Epidermal melanocyte (primary cell): ENCODE results near the gene NGDN.
"Not testable (repeated sequence)": the region's sequence is repeated elsewhere in the genome, so short reads cannot be mapped to it uniquely, and the experiment has no call there.

Experiments
- DNase-seq: peaks from one replicate; pipeline ENCODE4 v3.0.0; 2011; ENCODE audit warnings: low spot score; ENCODE audit not compliant: insufficient read length

Gene NGDN, protein sequence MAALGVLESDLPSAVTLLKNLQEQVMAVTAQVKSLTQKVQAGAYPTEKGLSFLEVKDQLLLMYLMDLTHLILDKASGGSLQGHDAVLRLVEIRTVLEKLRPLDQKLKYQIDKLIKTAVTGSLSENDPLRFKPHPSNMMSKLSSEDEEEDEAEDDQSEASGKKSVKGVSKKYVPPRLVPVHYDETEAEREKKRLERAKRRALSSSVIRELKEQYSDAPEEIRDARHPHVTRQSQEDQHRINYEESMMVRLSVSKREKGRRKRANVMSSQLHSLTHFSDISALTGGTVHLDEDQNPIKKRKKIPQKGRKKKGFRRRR

DNA sequence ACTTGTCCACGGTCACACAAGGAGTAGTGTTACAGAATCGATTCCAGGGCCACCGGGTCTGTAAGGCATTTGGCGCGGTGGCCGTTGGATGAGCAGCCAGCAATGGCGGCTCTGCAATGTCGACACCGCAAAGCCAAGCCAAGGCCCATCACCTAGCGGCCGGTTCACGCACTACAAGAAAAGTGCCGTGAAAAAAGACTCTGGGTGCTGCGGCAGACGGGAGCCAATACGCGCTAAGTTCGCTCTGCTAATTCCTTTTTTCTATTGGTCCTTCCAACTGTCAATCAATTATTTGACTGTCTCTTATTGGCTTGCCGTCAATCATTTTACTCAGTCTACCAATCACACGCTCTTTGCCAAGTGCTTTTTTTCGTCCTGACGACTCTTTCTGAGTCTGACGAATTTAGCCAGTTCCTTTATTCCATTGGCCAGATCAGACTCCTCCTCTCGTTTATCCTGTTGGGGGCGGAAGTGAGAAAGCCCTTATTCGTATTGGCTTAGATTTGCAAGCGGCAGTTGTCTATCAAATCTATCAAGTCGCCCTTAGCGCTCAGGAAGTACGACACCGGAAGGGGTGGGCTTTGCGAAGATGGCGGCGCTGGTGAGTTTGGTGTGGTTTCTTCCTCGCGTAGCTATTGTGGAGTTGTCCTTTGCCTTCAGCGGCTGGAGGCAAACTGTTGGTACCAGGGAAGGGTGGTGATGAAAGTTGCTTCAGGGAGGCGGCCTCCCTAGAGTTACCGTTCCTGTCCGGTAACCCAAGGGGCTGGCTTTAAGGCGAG is at the start of gene NGDN:
Gene NGDN, plus strand, starts transcription at position 577 of the 779 bp plus-strand sequence. Its CDS starts 13 bp downstream, at position 590.
- DNase-seq, result peak; percentile 97

DNA sequence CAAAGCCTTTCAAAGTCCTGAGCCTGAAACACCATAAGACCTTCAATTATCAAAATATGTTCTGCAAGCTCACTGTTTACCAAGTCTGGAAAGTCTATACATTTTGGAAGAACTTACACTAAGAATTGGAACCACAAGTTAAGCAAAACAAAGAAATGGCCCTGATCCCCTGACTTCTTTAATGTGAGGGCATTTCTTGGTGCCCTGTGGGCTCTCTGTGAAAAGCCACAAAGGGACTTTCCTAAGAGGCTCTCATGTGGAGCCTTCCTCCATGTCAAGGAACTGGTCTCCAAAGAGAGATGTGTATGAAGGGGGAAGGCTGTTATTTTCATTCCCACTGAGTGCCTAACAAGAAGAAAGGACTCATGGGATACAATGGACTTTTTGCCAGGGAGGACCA is 47.9 kb upstream of the NGDN start:
- no peak for DNase-seq

DNA sequence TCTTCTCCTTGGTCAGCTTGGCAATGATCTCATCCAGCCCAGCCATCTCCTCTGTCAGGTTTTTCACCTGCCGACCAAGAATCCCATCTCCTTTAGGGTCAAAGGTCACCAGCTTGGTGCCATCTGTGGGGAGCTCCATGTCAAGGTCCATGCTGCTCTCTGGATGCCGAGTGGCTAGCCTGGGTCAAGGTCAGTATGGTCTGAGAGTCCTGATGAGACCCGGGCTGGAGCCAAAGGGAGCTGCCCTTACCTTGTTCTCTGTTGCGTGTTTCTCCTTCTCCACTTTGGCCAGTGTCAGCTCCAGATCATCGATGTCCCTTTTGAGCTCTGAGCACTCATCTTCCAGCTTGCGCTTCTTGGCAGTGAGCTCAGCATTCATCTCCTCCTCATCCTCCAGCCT is 45.8 kb upstream of the NGDN start:
- DNase-seq, result no peak

DNA sequence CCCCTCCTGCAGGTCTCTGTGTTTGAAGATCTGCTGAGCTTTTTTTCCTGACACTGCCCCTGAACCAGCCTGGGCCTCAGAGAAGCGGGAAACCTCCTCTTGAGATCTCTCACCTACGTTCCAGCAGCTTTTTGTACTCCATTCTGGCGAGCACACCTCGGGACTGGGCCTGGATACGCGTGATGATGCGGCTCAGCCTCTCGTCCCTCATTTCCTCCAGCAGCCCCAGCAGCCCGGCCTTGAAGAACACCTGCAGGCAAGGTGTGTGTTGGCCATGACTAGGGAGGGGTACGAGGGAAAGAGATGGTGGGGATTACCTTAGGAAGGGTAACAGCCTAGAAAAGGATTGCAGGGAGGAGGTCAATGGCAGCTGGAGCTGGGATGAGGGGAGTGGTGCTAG is 44.3 kb upstream of the NGDN start:
- no peak for DNase-seq

DNA sequence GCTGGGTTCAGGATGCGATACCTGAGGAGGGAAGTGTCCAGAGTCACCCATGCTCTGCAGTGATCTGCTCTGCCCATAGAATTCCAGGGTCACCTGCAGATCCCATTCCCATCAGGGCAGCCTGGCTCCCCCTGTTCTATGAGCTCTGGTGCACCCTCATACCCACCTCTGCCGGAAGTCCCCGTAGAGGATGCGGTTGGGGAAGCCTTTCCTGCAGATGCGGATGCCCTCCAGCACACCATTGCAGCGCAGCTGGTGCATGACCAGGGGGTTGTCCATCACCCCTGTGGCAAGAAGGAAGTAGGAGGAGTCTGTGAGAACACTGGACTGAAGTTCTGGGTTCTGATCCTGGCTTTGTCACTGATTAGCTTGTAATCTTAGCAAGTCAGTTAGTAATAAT is 43.7 kb upstream of the NGDN start:
- DNase-seq, result not testable (repeated sequence)

DNA sequence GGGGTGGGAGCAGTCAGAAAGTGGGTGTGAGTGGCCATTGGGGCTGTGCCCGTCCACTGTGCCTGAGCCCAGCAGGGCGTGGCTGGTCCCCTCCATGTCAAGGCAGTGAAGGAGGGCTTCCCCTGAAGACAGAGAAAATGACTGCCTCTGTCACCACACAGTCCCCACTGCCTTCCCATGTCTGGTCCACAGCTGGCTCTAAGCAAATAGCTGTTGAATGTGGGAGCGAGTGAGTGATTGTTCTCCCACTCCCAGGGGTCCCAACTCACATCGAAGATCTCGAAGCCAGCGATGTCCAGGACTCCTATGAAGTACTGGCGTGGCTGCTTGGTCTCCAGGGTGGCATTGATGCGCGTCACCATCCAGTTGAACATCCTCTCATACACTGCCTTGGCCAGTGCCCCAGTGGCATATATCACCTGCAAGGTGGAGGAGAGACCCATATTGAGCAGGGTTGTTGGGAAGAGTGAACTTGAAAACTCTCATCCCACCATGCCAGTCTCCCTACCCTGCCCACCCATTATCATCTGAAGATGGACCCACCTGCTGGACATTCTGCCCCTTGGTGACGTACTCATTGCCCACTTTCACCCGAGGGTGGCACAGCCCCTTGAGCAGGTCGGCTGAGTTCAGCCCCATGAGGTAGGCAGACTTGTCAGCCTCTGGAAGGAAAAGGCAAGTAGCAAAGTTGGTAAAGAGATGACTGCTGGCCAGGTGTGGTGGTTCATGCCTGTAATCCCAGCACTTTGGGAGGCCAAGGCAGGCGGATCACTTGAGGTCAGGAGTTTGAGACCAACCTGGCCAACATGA is 40.6 kb upstream of the NGDN start:
- no peak for DNase-seq

DNA sequence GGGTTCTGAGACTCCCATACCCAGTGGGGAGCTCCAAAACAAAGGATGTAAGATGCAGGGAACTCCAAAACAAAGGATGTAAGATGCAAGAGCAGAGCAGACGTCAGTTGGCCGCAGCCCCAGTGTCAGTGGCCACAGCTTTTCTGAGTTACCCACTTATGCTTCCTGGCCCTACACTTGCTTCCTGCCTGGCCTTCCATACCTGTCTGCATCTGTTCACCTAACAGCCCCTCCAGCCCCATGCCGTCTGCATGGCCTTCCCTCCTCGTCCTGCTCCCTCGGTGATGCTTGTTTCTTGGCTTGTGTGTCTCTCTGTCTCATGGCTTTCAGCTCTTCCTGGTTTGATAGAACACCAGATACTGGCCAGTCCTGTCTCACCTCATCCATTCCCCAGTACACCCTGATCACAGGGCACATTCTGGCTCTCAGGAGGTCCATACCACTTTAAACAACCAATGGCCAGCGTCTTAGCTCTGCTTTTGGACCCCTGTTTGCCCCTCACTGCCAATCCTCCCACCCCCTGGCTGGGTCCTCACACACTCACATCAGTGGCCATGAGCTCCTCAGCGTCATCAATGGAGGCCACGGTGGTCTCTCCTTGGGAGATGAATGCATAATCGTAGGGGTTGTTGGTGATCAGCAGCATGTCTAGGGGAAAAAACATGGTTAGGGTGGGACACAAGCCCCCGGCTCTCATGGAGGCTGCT is 39.3 kb upstream of the NGDN start:
- no peak for DNase-seq

DNA sequence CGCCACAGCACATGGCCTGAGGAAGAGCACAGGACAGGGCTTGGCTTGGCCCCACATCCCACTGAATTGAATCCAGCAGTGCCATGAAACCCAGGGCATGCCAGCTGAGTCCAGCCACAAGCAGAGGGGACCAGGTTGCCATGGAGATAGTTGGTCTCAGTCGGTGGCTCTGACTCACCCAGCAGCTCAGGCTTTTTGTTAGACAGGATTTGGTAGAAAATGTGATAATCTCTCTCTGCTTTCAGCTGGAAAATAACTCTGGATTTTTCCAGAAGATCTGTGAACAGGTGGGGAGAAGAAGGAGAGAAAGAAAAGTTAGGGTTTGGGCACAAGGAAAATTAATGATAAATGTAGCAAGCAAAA is 38.8 kb upstream of the NGDN start:
- no peak for DNase-seq

DNA sequence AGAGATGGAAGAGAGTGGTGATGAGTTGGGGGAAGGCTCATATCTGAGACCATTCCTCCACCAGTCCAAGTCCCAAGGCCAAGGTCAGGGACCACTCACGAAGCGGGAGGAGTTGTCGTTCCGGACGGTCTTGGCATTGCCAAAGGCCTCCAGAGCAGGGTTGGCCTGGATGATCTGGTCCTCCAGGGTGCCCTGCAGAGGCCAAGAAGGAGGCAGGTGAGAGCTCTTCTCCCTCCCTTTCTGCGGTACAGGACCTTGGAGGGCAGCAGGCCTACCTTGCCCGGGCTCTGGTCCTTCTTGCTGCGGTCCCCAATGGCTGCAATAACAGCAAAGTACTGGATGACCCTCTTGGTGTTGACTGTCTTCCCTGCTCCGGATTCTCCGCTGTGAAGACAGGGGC is 38.0 kb upstream of the NGDN start:
- no peak for DNase-seq

DNA sequence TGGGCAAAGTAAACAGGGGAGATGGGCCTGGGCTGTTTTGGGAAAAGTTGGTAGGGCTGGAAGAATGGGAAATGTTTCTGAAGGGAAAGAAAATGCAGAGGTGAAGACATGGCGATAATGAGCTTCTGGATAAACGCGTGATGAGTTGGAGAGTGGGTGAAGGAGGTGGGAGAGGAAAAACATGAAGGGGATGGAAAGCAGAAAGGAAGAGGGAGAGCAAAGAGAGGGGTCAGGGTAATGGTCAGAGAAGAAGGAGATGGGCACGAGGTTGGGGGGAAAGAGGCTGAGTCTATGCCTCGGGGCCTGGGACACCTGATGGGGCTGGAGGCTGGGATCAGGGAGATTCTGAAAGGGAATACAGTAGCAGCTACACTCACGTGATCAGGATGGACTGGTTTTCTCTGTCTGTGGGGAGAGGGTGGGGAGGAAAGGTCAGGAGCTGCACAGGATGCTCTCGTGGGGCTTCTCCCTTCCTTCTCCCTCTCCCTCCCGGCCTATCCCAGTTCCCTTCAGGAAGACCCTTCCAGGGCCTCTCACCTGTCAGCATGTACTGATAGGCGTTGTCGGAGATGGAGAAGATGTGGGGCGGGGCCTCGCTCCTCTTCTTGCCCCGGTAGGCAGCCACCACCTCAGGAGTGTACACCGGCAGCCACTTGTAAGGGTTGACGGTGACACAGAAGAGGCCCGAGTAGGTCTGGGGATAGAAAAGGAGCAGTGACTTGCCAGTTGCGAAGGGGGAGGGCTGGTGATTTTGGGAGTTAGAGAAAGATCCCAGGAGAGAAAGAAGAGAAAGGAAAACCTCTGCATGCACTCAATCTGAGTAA is 37.2 kb upstream of the NGDN start:
- DNase-seq, result no peak

DNA sequence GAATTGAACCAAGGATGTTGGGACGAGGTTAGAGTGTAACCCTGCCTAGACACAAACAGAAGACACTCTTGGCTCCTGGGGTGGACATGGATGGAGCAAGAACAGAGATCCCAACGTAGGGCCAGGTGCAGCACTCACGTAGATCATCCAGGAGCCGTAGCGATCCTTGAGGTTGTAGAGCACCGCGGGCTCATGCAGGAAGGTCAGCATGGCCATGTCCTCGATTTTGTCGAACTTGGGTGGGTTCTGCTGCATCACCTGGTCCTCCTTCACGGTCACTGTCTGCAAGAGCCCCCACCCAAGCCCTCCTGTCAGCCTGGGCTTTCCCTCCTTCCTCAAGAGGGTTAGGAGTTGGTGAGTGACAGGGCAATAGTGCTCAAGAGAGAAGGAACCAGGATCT is 36.6 kb upstream of the NGDN start:
- DNase-seq, result no peak

DNA sequence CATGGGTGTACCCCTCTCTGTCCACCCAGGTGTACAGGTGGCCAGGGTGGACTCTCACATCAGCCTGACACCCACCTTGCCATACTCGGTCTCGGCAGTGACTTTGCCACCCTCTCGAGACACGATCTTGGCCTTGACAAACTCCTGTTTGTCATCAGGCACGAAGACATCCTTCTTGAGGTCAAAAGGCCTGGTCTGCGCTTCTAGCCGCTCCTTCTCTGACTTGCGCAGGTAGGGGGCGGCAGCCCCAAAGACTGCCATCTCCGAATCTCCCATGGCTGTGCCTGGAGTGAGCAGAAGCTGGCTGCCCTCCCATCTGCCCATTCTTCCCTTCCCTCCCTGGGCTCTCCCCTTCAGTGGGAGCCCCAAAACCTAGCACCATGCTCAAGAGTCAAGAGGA is 36.0 kb upstream of the NGDN start:
- no peak for DNase-seq

DNA sequence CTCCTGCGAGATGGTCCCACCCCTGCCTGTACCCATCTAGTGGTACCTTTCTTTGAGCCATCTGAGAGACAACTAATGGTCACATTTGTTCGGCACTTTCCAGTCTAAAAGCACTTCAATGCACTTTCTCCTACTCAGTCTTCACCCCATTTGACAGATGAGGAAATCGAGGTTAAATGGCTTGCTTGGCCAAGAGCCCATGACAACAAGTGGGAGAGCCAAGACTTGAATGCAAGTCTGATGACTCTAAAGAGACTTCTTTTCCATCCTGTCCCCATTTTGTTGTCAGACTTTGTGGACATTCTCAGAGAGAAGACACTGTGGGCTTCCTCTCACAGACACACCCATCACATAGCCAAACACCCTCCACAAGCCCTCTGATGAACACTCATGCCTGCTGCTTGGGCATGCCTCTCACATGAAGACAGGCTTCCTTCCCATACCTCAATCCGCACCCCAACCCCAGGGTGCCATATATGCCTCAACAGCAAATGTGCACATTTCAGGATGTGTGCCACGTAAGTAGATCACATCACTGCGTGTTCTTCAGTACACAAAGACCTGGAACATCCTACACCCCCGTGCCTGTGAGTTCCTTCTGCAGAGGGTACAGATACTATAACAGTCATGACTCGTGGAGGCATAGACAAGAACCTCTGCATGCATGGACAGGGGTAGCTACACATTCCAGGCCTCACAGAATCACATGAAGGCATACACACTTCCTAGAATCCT is 34.8 kb upstream of the NGDN start:
- no peak for DNase-seq

DNA sequence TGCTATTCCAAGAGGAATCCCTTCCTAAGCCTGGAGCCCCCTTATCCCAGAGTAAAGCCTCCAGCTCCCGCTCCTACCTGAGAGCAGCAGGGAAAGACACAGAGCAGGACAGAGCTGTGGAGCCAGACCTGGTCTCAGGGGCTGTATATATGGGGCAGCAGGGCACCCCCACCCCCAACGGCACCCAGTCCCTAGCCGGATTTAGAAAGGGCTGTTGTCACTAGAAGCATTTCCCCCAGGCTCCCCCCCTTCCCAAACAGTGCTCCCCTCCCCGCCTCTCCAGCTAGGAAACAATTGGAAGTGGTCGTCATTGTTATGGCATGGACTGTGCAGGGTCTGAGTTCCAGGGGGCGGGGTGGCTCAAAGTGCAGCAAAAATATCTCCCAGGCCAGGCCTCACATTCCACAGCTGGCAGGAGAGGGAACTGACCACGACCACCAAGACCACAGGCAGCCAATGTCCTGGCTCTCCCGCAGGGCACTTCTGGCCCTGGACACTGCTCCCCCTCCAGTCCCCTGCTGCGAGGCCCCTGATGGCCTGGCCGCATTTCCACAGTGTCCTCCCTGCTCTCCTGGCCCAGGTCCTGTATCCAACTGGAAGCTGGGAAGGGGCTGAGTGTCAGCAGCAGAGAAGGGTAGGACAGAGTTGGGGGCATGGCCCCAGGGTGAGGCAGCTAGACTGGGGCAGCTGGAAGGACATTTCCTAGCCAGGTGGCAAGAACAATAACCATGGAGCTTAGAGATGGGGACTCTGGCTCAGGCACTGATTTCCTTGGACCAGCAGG is 33.8 kb upstream of the NGDN start, which contains the start of gene MYH7:
Gene MYH7, minus strand, starts transcription at position 118 of the 784 bp plus-strand sequence. CDS start 1,928 bp downstream, outside the sequence.
- no peak for DNase-seq

DNA sequence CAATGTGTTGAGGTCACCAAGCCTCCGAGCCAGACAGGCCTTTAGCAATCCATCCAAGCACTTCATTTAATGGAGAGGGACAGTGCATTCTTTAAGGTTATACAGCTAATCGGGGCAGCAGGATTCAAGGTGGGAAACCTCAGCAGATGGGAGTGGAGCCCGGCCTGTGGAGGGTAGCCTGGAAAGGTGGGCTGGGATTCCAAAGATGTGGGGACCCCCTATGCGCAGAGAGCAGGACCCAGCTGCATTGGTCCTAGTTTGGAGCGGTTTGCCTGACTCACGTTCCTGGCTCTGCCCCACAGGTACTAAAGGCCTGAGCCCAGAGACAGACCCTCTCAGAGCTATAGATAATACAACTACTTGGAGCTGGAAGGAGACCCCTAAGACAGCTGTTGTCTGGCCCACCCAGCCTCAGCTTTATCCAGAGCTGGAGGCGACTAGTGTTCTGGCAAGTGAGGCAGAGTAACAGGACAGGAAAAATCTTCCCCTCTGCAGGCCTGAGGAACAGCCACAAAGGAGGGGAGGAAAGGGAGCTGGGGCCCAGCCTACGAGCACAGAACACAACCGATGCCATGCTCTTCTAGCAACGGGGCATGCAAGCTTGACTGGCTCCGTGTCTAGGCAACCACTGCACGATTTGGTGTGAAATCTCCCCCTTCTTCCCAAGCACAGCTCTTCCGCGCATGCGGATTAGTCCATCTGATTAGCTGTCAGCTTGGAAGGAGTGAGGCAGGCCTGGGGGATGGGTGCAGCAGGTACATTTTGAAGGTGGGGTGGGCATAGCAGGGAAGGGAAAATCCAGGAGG is 33.0 kb upstream of the NGDN start:
- DNase-seq, result no peak

DNA sequence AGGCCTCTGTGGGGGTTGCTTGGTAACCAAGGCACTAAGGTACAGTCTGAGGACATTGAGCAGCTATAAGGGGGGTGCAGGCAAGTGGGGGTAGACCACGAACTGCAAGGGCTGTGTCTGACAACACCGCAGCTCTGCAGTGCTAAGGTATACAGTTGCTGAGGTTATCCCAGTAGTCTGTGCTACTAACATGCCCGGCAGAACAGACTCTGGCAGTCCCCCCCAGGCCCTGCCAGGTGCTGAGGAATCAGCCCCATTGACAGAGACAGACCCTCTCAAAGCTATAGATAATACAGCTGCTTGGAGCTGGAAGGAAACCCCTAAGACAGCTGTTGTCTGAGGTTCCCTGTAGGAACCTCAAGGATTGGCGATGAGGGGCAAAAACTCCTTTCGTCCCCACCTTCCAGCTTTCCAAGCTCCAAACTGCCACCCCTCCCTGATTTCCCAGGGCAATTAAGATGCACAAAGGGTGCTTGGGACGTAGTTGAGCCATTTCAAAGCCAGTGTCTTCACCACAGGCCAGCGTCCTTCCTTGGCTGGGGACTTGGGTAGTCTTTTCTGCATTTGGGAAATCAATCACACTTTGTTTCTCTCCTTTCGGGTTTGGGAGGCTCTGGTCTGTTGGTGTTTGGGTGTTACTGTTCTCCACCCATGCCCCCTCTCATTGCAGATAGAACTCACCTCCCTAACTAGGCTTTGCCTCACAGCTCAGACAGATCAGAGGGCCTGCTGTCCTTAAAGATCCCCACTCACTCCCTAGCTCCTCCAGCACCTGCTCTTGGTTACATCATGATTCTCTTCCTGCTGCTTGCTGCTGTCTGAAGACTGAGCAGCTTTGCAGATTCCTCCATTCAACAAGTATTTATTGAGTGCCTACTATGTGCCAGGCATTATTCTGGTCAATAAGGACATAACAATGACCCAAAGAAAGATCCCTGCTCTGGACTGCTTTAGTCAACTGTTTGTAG is 32.1 kb upstream of the NGDN start:
- DNase-seq, result no peak
